ENCODE results near the gene LHX4. TPM values are rescaled to one million over a fixed set of nuclear protein-coding genes. Genes with fewer than 3 reads are reported as not detected.

LHX4 gene
- total and polyA plus RNA-seq, 9 of the 15 experiments (the other 6 are each of a cell fraction or from before 2014, with no cell fraction given) = 0.01 to 0.11 (median 0.07) TPM; not detected in 5

GRCh38 chr1:180291004-180291403 is 60.9 kb downstream of the LHX4 start (continued):
- TF ChIP-seq ZNF280A (IDR thresholded peaks at IDR 0.05; ENCODE audit: low read depth, partially characterized antibody) = no peak
- TF ChIP-seq MTA3 (IDR thresholded peaks at IDR 0.05; ENCODE audit: borderline replicate concordance) = no peak
- peak; percentile 55 for TF ChIP-seq RBM25 (IDR thresholded peaks at IDR 0.05; ENCODE audit: low read depth, low read length, severe bottlenecking)
- peak; percentile 96 for TF ChIP-seq ZNF316 (IDR thresholded peaks at IDR 0.05)
- no peak for TF ChIP-seq POLR2G (IDR thresholded peaks at IDR 0.05; ENCODE audit: low read depth, low read length)
- 0 out of 2 replicates have a peak, but pooled peaks have one; percentile 13 for TF ChIP-seq SMAD3 (CRISPR knock-in tag; conservative IDR thresholded peaks at IDR 0.05)
- no peak for TF ChIP-seq ESRRA (IDR thresholded peaks at IDR 0.05; ENCODE audit: borderline replicate concordance, low read depth)
- peak; percentile 69; the same call in 1 of the 2 replicates for TF ChIP-seq SMARCE1 (IDR thresholded peaks at IDR 0.05)
- TF ChIP-seq ELF4 (CRISPR knock-in tag; IDR thresholded peaks at IDR 0.05) = 0 out of 2 replicates have a peak, but pooled peaks have one; percentile 20
- TF ChIP-seq ZNF146 (CRISPR knock-in tag; IDR thresholded peaks at IDR 0.05; ENCODE audit: unreplicated experiment) = peak; percentile 95
- TF ChIP-seq HMG20B (CRISPR knock-in tag; IDR thresholded peaks at IDR 0.05) = no peak
- TF ChIP-seq RAD21 (CRISPR knock-in tag; conservative IDR thresholded peaks at IDR 0.05 in 1 of 2, IDR thresholded peaks at IDR 0.05 in 1 of 2) = no peak
- 0 out of 2 replicates have a peak, but pooled peaks have one; percentile 22 for TF ChIP-seq LEF1 (IDR thresholded peaks at IDR 0.05)
- peak; percentile 96 for TF ChIP-seq MAFG (tag; conservative IDR thresholded peaks at IDR 0.05)
- 0 out of 4 replicates have a peak, but pooled peaks of 1 of the 2 experiments have one; percentile 28 for TF ChIP-seq KDM1A (IDR thresholded peaks at IDR 0.05)
- TF ChIP-seq ATF6 (CRISPR knock-in tag; IDR thresholded peaks at IDR 0.05) = no peak
- TF ChIP-seq ZBTB43 (CRISPR knock-in tag; IDR thresholded peaks at IDR 0.05) = no peak
- no peak for TF ChIP-seq NR2F6 (CRISPR knock-in tag; IDR thresholded peaks at IDR 0.05)
- TF ChIP-seq MLLT1 (IDR thresholded peaks at IDR 0.05) = no peak
- 0 out of 4 replicates have a peak, but pooled peaks of 1 of the 2 experiments have one; percentile 44 for TF ChIP-seq ARNT (IDR thresholded peaks at IDR 0.05)
- TF ChIP-seq BACH1 (tag; IDR thresholded peaks at IDR 0.05) = peak; percentile 90

Measured in K562 (cell line).